GM12878 (cell line): ENCODE results near the gene AOPEP. TPM values are rescaled to one million over a fixed set of nuclear protein-coding genes. Genes with fewer than 3 reads are reported as not detected.

Source experiments
- ATAC-seq: fragments of 200-7000 bp; cut with Tn5 transposase; 3 replicates; pipeline ENCODE4 v1.9.1; 2020; ENCODE audit warnings: mild to moderate bottlenecking, moderate library complexity
- BruUV-seq: library from RNA; stranded (reverse); fragments of 400-500 nt; replicated peaks from 2 replicates; lab custom pipeline; 2021; lab: Mats Ljungman, UMichigan
- CTCF ChIA-PET: fragments of 300-600 bp; sonication (Branson Sonifier 250); formaldehyde crosslinking; extraction: SDS; loops from one replicate; lab custom pipeline; 2021; ENCODE audit warnings: inconsistent platforms; lab: Yijun Ruan, JAX
- POLR2A ChIA-PET: fragments of 350-600 bp; formaldehyde crosslinking; extraction: SDS; loops from one replicate; lab custom pipeline; 2021; ENCODE audit warnings: inconsistent platforms; lab: Charles Lee
- RAD21 ChIA-PET: fragments of 300-600 bp; sonication (Branson Sonifier 250); formaldehyde crosslinking; loops from one replicate; lab custom pipeline; 2023; ENCODE audit warnings: antibody characterized with exemption; ENCODE audit not compliant: unreplicated experiment; lab: Charles Lee
- SMC1A ChIA-PET: fragments of 300-600 bp; sonication (Branson Sonifier 250); formaldehyde crosslinking; loops from one replicate; lab custom pipeline; 2023; ENCODE audit not compliant: unreplicated experiment, uncharacterized antibody; lab: Charles Lee
- DNase-seq: peaks from one replicate; pipeline ENCODE4 v3.0.0-alpha.2; 2011; ENCODE audit warnings: low read depth, low spot score
- FAIRE-seq: peaks from 3 replicates; lab custom pipeline; 2011; peaks lifted over from hg19 to GRCh38; lab: Jason Lieb, UNC
- H2AFZ ChIP-seq: 2 replicates; pipeline ENCODE4 v1.6.0; 2011; ENCODE audit warnings: low read depth, low read length, control low read depth; ENCODE audit not compliant: control insufficient read depth
- H3K27ac ChIP-seq: 2 replicates; pipeline ENCODE4 v1.5.1; 2011; ENCODE audit warnings: control low read depth; ENCODE audit not compliant: control insufficient read depth, insufficient read depth
- H3K27me3 ChIP-seq, 2 experiments: replicated peaks in 1 of 2; 2 replicates each; pipeline versions ENCODE4 v1.6.0 to v1.6.1; 2011; ENCODE audit warnings: low read length in 1 of 2; ENCODE audit not compliant: control insufficient read depth in 2 of 2, insufficient read depth in 2 of 2
- H3K36me3 ChIP-seq, 2 experiments: 2 replicates each; pipeline ENCODE4 v1.5.1; 2011; ENCODE audit warnings: low read length in 1 of 2; ENCODE audit not compliant: control insufficient read depth in 2 of 2, insufficient read depth in 2 of 2
- H3K4me1 ChIP-seq: 2 replicates; pipeline ENCODE4 v1.6.1; 2011; ENCODE audit warnings: mild to moderate bottlenecking, low read length, moderate library complexity, mixed read lengths; ENCODE audit not compliant: control insufficient read depth, insufficient read depth
- H3K4me2 ChIP-seq: 2 replicates; pipeline ENCODE4 v1.6.0; 2011; ENCODE audit warnings: control low read depth; ENCODE audit not compliant: control insufficient read depth, insufficient read depth
- H3K4me3 ChIP-seq: fragments of 200-600 bp; sonication (generic); 2 replicates; pipeline ENCODE4 v1.5.1; 2016
- H3K79me2 ChIP-seq: 2 replicates; pipeline ENCODE4 v1.6.0; 2011; ENCODE audit warnings: low read length; ENCODE audit not compliant: control insufficient read depth, insufficient read depth
- H3K9ac ChIP-seq: 2 replicates; pipeline ENCODE4 v1.8.0; 2011; ENCODE audit warnings: low read length, control low read depth, mixed read lengths; ENCODE audit not compliant: control insufficient read depth, insufficient read depth
- H3K9me3 ChIP-seq: replicated peaks from 3 replicates; pipeline ENCODE4 v1.5.1; 2011; ENCODE audit warnings: mild to moderate bottlenecking, low read length; ENCODE audit not compliant: control insufficient read depth, insufficient read depth
- H4K20me1 ChIP-seq: 2 replicates; pipeline ENCODE4 v1.6.0; 2011; ENCODE audit not compliant: control insufficient read depth, insufficient read depth
- BHLHE40 ChIP-seq, 2 experiments: fragments of 450-650 bp in 1 of 2; IDR thresholded peaks; 2 replicates each; pipeline ENCODE4 v1.6.1; 2011 to 2017; ENCODE audit warnings: low read depth in 2 of 2, borderline replicate concordance in 1 of 2, improper control_type of control experiment in 1 of 2, low read length in 1 of 2, mild to moderate bottlenecking in 1 of 2
- BMI1 ChIP-seq: fragments of 450-650 bp; IDR thresholded peaks from 2 replicates; pipeline ENCODE4 v1.6.1; 2016; ENCODE audit warnings: mild to moderate bottlenecking, moderate library complexity, borderline replicate concordance
- CUX1 ChIP-seq: IDR thresholded peaks from 2 replicates; pipeline ENCODE4 v1.6.1; 2012; ENCODE audit warnings: improper control_type of control experiment, low read depth, low read length; ENCODE audit not compliant: insufficient replicate concordance
- GATAD2B ChIP-seq: fragments of 450-650 bp; conservative IDR thresholded peaks from 2 replicates; pipeline ENCODE4 v1.6.1; 2017; ENCODE audit warnings: low read depth, mild to moderate bottlenecking, moderate library complexity
- LARP7 ChIP-seq: fragments of 450-650 bp; IDR thresholded peaks from 2 replicates; pipeline ENCODE4 v1.6.1; 2017; ENCODE audit warnings: mild to moderate bottlenecking
- NFYB ChIP-seq: IDR thresholded peaks from 2 replicates; pipeline ENCODE4 v1.6.1; 2011; ENCODE audit warnings: low read depth, mild to moderate bottlenecking, low read length, improper control_type of control experiment, moderate library complexity; ENCODE audit not compliant: insufficient read depth
- RUNX3 ChIP-seq: IDR thresholded peaks from 2 replicates; pipeline ENCODE4 v1.6.1; 2012; ENCODE audit warnings: low read length, inconsistent platforms
- SIX5 ChIP-seq: IDR thresholded peaks from 2 replicates; pipeline ENCODE4 v1.6.1; 2011; ENCODE audit warnings: mild to moderate bottlenecking, low read depth, low read length, moderate library complexity; ENCODE audit not compliant: severe bottlenecking
- SRF ChIP-seq, 2 experiments: IDR thresholded peaks; 2 replicates each; pipeline ENCODE4 v1.6.1; 2011; ENCODE audit warnings: low read depth in 2 of 2, low read length in 2 of 2, mild to moderate bottlenecking in 1 of 2, moderate library complexity in 1 of 2
- STAT3 ChIP-seq: IDR thresholded peaks from 2 replicates; pipeline ENCODE4 v1.6.1; 2011; ENCODE audit warnings: low read depth, low read length, improper control_type of control experiment
- SUPT20H ChIP-seq: IDR thresholded peaks from 2 replicates; pipeline ENCODE4 v1.6.1; 2011; ENCODE audit warnings: low read depth, mild to moderate bottlenecking, low read length, moderate library complexity, borderline replicate concordance; ENCODE audit not compliant: control insufficient read depth
- ZNF217 ChIP-seq: fragments of 450-650 bp; IDR thresholded peaks from 2 replicates; pipeline ENCODE4 v1.6.1; 2017; ENCODE audit warnings: antibody characterized with exemption, mild to moderate bottlenecking
- ZNF592 ChIP-seq: fragments of 450-650 bp; IDR thresholded peaks from 2 replicates; pipeline ENCODE4 v1.6.1; 2017; ENCODE audit warnings: mild to moderate bottlenecking, moderate library complexity
- WGBS: methylation state at CpG from one replicate; pipeline ENCODE4 v1.1.6; 2016; ENCODE audit warnings: low lambda C conversion rate; ENCODE audit not compliant: insufficient replicate concordance, insufficient coverage; ENCODE audit errors: missing lambda C conversion rate; 5-methylcytosine and 5-hydroxymethylcytosine counted together
- in situ Hi-C: fragments of 300-500 bp; cut with MboI; formaldehyde crosslinking; loops from 9 replicates; pipeline ENCODE4 v1.14.3; 2018; ENCODE audit warnings: mixed read lengths
- intact Hi-C: fragments of 100-400 bp; cut with micrococcal nuclease; formaldehyde crosslinking; loops from one replicate; pipeline ENCODE4 v1.14.2; 2022; ENCODE audit not compliant: unreplicated experiment
- polyA plus RNA-seq, 11 experiments: library from polyadenylated mRNA; depleted of rRNA in 4 of 11; unstranded in 6 of 11; stranded (reverse) in 5 of 11; fragments of >200 nt; fragmentation: Nextera tagmentation in 4 of 11; fragmentation: Illumina TruSeq in 1 of 11; extraction: Ambion mirVana in 4 of 11; extraction: Trizol in 1 of 11; gene quantifications; 1 replicate in 1 of 11; 2 replicates in 10 of 11; pipeline versions ENCODE4 v1.2.1 to v1.2.3, GENCODE V29; 2011 to 2016; ENCODE audit warnings: inconsistent platforms in 2 of 11, missing spikeins in 2 of 11, low read depth in 1 of 11
- total RNA-seq, 4 experiments: library from RNA; depleted of rRNA in 3 of 4; stranded (reverse); fragments of >200 nt in 3 of 4; fragmentation: Illumina TruSeq in 1 of 4; extraction: Trizol in 1 of 4; gene quantifications; 2 replicates each; pipeline versions ENCODE4 v1.2.1 to v1.2.3, GENCODE V29; 2013 to 2021

AOPEP gene
- total and polyA plus RNA-seq, 10 of the 15 experiments (the other 5 are each of a cell fraction or from before 2014, with no cell fraction given) = 2.3 to 16.9 (median 10.1) TPM

GRCh38 chr9:95005278-95006143, 279.0 kb downstream of the AOPEP start:
- intact Hi-C loops = loop anchor here (10.0 kb wide), 1 partner anchor 221 kb away; no protein-coding TSS in a partner anchor
- H2AFZ ChIP-seq = peak overlapping the region; percentile 69
- CTCF ChIA-PET = interaction anchor here (1.5 kb wide), 1 partner anchor 125 kb away, joined by 3 read pairs; no protein-coding TSS in a partner anchor
- TF ChIP-seq ZNF217 (peak; percentile 62; the same call in 1 of the 2 replicates), CUX1 (no peak), BMI1 (no peak), RUNX3 (peak; percentile 47), BHLHE40 (IDR thresholded peaks at IDR 0.05; ENCODE audit: borderline replicate concordance in 1 of 2, low read depth in 2 of 2, low read length in 1 of 2) (peak in 1 of 2 experiments; percentile 35; a peak in 1 of 4 replicates), SIX5 (no peak), ZNF592 (no peak), SRF (IDR thresholded peaks at IDR 0.05; ENCODE audit: low read depth in 2 of 2, low read length in 2 of 2) (no peak), STAT3 (no peak), GATAD2B (0 out of 2 replicates have a peak, but pooled peaks have one; percentile 85), LARP7 (peak; percentile 78), NFYB (no peak), SUPT20H (no peak)

More at GRCh38 chr9:95005278-95006143, 279.0 kb downstream of the AOPEP start:
- ATAC-seq = no peak; the same call in 1 of the 3 replicates
- Histone ChIP-seq H3K4me1 (no peaks in the 10 kb centered on the region; the same call in 1 of the 2 replicates), H3K27ac (peak overlapping the region; percentile 44), H3K79me2 (no peaks in the 10 kb centered on the region; the same call in 1 of the 2 replicates), H3K9ac (peak overlapping the region; percentile 73), H3K9me3 (no peaks in the 10 kb centered on the region), H3K4me3 (peak overlapping the region; percentile 76), H3K36me3 (no peaks in the 10 kb centered on the region; a peak in 1 of 4 replicates), H3K4me2 (peak overlapping the region; percentile 60), H3K27me3 (no peaks in the 10 kb centered on the region), H4K20me1 (no peaks in the 10 kb centered on the region)
- no peak for DNase-seq
- no TSS peak for BruUV-seq
- peak; percentile 13 for FAIRE-seq
- in situ Hi-C loops = no loop called here
- ChIA-PET RAD21 (no interaction called here), SMC1A (interaction anchor here (2.2 kb wide), 1 partner anchor 11 kb away, joined by 6 read pairs; no protein-coding TSS in a partner anchor), POLR2A (no interaction called here)
- WGBS = 11% methylated on average over 45 of the region's 49 CpGs
